ENCODE results near the gene TEKT1. TPM values are rescaled to one million over a fixed set of nuclear protein-coding genes. Genes with fewer than 3 reads are reported as not detected.
"Not testable (repeated sequence)": the region's sequence is repeated elsewhere in the genome, so short reads cannot be mapped to it uniquely, and the experiment has no call there.

TEKT1 gene
- total and polyA plus RNA-seq, 7 experiments from 2014 or later: not detected

DNA sequence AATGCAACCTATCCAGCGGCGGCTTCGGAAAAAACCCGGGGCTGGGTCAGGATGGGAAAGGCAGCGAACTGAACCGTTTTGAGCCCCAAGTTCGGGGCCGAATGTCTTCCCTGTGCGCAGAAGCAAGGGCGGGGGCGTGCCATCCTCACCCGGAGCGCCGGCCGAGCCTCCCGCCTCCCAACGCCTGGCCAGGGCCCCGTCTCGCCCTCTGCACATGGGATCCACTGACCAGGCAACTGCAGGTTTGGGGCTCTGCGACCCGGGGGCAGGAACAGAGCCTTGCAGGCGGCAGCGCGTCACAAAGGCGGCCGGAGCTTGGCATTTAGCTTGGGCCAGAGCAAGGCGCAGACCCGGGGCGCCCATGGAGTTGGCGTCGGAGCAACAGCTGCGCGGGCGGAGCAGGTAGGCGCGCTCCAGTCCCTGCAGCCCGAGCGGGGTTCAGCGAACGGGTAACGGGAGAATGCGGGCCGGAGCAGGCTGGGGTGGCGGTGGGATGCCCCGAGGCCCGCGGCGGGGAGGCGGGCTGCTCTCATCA is 55.6 kb downstream of the TEKT1 start, which contains the start of gene FBXO39:
Gene FBXO39, plus strand, starts transcription at position 345 of the 535 bp plus-strand sequence. CDS start 3,654 bp downstream, outside the sequence.
- POLR2A ChIA-PET: no interaction called here
- Mint-ChIP-seq H3K4me1 (peaks cover 0 to 11% (median 6%) of the 10 kb centered on the region in 7 donors), H3K27ac (peak within 1 kb of the TSS in 1 of 9 donors; percentile 63), H3K4me3 (peak within 1 kb of the TSS in 7 of 10 donors; percentile 11 to 50 (median 39)), H3K36me3 (peaks cover 45 to 90% (median 49%) of the 10 kb centered on the region in 5 donors), H3K9me3 (peaks cover 18 to 86% (median 59%) of the 10 kb centered on the region in 11 donors), H3K27me3 (peaks cover 0 to 56% (median 35%) of the 10 kb centered on the region in 5 donors)
- CTCF ChIA-PET: no interaction called here
- H3K27ac ChIP-seq (ENCODE audit: low read depth, low read length): no peak within 1 kb of the TSS
- intact Hi-C loops (cut with micrococcal nuclease): no loop called here
- no peak for DNase-seq
- H3K4me3 ChIP-seq (ENCODE audit: low read length): no peak within 1 kb of the TSS
- H3K4me1 ChIP-seq (ENCODE audit: control insufficient read depth in 2 of 2, insufficient read depth in 2 of 2, low read length in 2 of 2): no peaks in the 10 kb centered on the region
- ATAC-seq: no peak
- peaks cover 12 to 28% (median 19%) of the 10 kb centered on the region in 3 experiments for H3K36me3 ChIP-seq (ENCODE audit: control insufficient read depth in 2 of 3, insufficient read depth in 3 of 3, low read length in 3 of 3)
- H3K9me3 ChIP-seq (ENCODE audit: control insufficient read depth in 2 of 3, low read length in 3 of 3): peaks cover 0 to 42% (median 5%) of the 10 kb centered on the region in 3 experiments
- no peaks in the 10 kb centered on the region for H3K27me3 ChIP-seq (ENCODE audit: control insufficient read depth in 2 of 2, insufficient read depth in 2 of 2, low read length in 2 of 2)

GRCh38 chr17:6774906-6775305 is 56.6 kb downstream of the TEKT1 start:
- Mint-ChIP-seq H3K36me3 (peaks cover 48 to 92% (median 60%) of the 10 kb centered on the region in 5 donors), H3K9me3 (peaks cover 18 to 92% (median 56%) of the 10 kb centered on the region in 11 donors)
- H3K36me3 ChIP-seq (ENCODE audit: control insufficient read depth in 2 of 3, insufficient read depth in 3 of 3, low read length in 3 of 3): peaks cover 18 to 38% (median 28%) of the 10 kb centered on the region in 3 experiments

DNA sequence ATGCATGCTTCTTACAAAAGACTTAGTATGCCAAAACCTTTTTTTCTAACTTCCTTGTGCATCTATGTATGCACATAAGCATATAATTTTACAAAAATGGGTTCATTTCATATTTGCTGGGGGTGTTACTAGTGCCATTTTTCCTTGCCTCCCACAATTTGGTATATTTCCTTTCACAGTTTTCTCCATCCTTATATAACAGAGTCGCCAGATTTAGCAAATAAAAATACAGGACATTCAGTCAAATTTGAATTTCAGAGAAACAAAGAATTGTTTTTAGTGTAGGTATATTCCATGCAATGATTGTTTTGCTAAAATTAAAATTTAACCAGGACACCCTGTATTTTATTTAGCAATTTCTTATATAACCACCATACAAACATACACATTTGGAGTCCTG is 59.5 kb downstream of the TEKT1 start:
- Mint-ChIP-seq H3K4me3 (no peak overlapping the region), H3K27ac (no peak overlapping the region), H3K36me3 (peaks cover 55 to 91% (median 76%) of the 10 kb centered on the region in 5 donors), H3K27me3 (peaks cover 0 to 26% (median 9%) of the 10 kb centered on the region in 5 donors), H3K4me1 (peaks cover 0 to 14% (median 5%) of the 10 kb centered on the region in 7 donors), H3K9me3 (peaks cover 18 to 93% (median 66%) of the 10 kb centered on the region in 11 donors)
- intact Hi-C loops (cut with micrococcal nuclease): no loop called here
- ATAC-seq (no peak), DNase-seq (no peak)
- Histone ChIP-seq H3K9me3 (ENCODE audit: control insufficient read depth in 2 of 3, low read length in 3 of 3) (peaks cover 0 to 63% (median 13%) of the 10 kb centered on the region in 3 experiments), H3K27me3 (ENCODE audit: control insufficient read depth in 2 of 2, insufficient read depth in 2 of 2, low read length in 2 of 2) (no peaks in the 10 kb centered on the region), H3K36me3 (ENCODE audit: control insufficient read depth in 2 of 3, insufficient read depth in 3 of 3, low read length in 3 of 3) (peaks cover 38 to 67% (median 51%) of the 10 kb centered on the region in 3 experiments), H3K4me1 (ENCODE audit: control insufficient read depth in 2 of 2, insufficient read depth in 2 of 2, low read length in 2 of 2) (no peaks in the 10 kb centered on the region), H3K4me3 (ENCODE audit: low read length) (no peak overlapping the region), H3K27ac (ENCODE audit: low read depth, low read length) (no peak overlapping the region)
- CTCF ChIA-PET: no interaction called here
- POLR2A ChIA-PET: no interaction called here

More at GRCh38 chr17:6774906-6775305, 56.6 kb downstream of the TEKT1 start:
- H3K27ac ChIP-seq (ENCODE audit: low read depth, low read length); CTCF ChIA-PET; H3K27me3 ChIP-seq (ENCODE audit: control insufficient read depth in 2 of 2, insufficient read depth in 2 of 2, low read length in 2 of 2); H3K4me3 ChIP-seq (ENCODE audit: low read length); POLR2A ChIA-PET; DNase-seq; intact Hi-C loops (cut with micrococcal nuclease); ATAC-seq; H3K4me1 ChIP-seq (ENCODE audit: control insufficient read depth in 2 of 2, insufficient read depth in 2 of 2, low read length in 2 of 2): not testable (repeated sequence)
- Mint-ChIP-seq H3K4me3 (peak overlapping the region in 1 of 10 donors; percentile 46), H3K27ac (peak overlapping the region in 1 of 9 donors; percentile 1), H3K27me3 (peaks cover 0 to 55% (median 35%) of the 10 kb centered on the region in 5 donors), H3K4me1 (peaks cover 0 to 11% (median 6%) of the 10 kb centered on the region in 7 donors)
- peaks cover 0 to 45% (median 5%) of the 10 kb centered on the region in 3 experiments for H3K9me3 ChIP-seq (ENCODE audit: control insufficient read depth in 2 of 3, low read length in 3 of 3)

DNA sequence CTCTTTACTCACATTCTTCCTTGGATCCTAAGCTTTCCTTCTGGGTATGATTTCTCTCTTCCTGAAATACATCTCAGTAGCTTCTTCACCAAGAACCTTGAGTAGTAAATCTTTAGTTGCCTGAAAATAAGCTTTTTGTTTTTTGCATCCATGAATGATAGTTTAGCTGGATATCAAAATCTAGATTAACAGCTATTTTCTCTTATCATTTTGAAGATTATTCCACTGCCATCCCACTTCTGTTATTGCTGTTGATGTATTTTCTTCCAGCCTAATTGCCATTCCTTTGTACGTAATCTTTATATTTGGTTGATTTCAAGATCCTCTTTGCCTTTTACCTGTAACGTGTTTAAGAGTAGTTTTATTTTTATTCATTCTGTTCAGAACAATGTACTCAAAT is 63.1 kb downstream of the TEKT1 start:
- peaks cover 0 to 43% (median 8%) of the 10 kb centered on the region in 3 experiments for H3K9me3 ChIP-seq (ENCODE audit: control insufficient read depth in 2 of 3, low read length in 3 of 3)
- no peaks in the 10 kb centered on the region for H3K4me1 ChIP-seq (ENCODE audit: control insufficient read depth in 2 of 2, insufficient read depth in 2 of 2, low read length in 2 of 2)
- ATAC-seq (no peak), DNase-seq (no peak)
- H3K9me3 Mint-ChIP-seq: peaks cover 18 to 81% (median 63%) of the 10 kb centered on the region in 11 donors
- H3K4me3 Mint-ChIP-seq: no peak overlapping the region
- H3K27ac ChIP-seq (ENCODE audit: low read depth, low read length): no peak overlapping the region
- H3K4me3 ChIP-seq (ENCODE audit: low read length): no peak overlapping the region
- H3K36me3 Mint-ChIP-seq: peaks cover 77 to 99% (median 97%) of the 10 kb centered on the region in 5 donors
- peaks cover 0 to 4% (median 0%) of the 10 kb centered on the region in 5 donors for H3K27me3 Mint-ChIP-seq
- H3K4me1 Mint-ChIP-seq: peaks cover 0 to 26% (median 5%) of the 10 kb centered on the region in 7 donors
- H3K27me3 ChIP-seq (ENCODE audit: control insufficient read depth in 2 of 2, insufficient read depth in 2 of 2, low read length in 2 of 2): no peaks in the 10 kb centered on the region
- POLR2A ChIA-PET: no interaction called here
- intact Hi-C loops (cut with micrococcal nuclease): no loop called here
- CTCF ChIA-PET: interaction anchor here (0.8 kb wide), 1 partner anchor 11 kb away, joined by 3 read pairs; no protein-coding TSS in a partner anchor
- H3K27ac Mint-ChIP-seq: no peak overlapping the region
- H3K36me3 ChIP-seq (ENCODE audit: control insufficient read depth in 2 of 3, insufficient read depth in 3 of 3, low read length in 3 of 3): peaks cover 60 to 98% (median 63%) of the 10 kb centered on the region in 3 experiments

- H3K27me3 Mint-ChIP-seq: no peaks in the 10 kb centered on the region
- H3K4me1 Mint-ChIP-seq: peaks cover 19 to 72% (median 27%) of the 10 kb centered on the region in 7 donors
Observed at GRCh38 chr17:6761779-6762178, 69.8 kb downstream of the TEKT1 start.

GRCh38 chr17:6757747-6758146 is 73.8 kb downstream of the TEKT1 start:
- POLR2A ChIA-PET: no interaction called here
- CTCF ChIA-PET: interaction anchor here (0.5 to 0.9 kb wide), 2 partner anchors 11 to 146 kb away, joined by 3 to 4 read pairs; no protein-coding TSS in a partner anchor
- Histone ChIP-seq H3K36me3 (ENCODE audit: control insufficient read depth in 2 of 3, insufficient read depth in 3 of 3, low read length in 3 of 3) (peaks cover 7 to 46% (median 16%) of the 10 kb centered on the region in 3 experiments), H3K4me3 (ENCODE audit: low read length) (no peak overlapping the region), H3K27me3 (ENCODE audit: control insufficient read depth in 2 of 2, insufficient read depth in 2 of 2, low read length in 2 of 2) (no peaks in the 10 kb centered on the region), H3K27ac (ENCODE audit: low read depth, low read length) (peak overlapping the region; percentile 37), H3K4me1 (ENCODE audit: control insufficient read depth in 2 of 2, insufficient read depth in 2 of 2, low read length in 2 of 2) (peaks cover 29 to 34% of the 10 kb centered on the region in 2 donors), H3K9me3 (ENCODE audit: control insufficient read depth in 2 of 3, low read length in 3 of 3) (no peaks in the 10 kb centered on the region)
- peak overlapping the region; percentile 45 to 99 (median 86) for H3K4me3 Mint-ChIP-seq
- no peak for ATAC-seq
- H3K36me3 Mint-ChIP-seq: peaks cover 10 to 64% (median 46%) of the 10 kb centered on the region in 5 donors
- intact Hi-C loops (cut with micrococcal nuclease): loop anchor here (2.0 to 10.0 kb wide), 5 partner anchors 85 to 257 kb away; partner anchors contain the start of genes RNASEK (in 2 of the 2), C17orf100 (in 1 of the 2) and MED31 (in 1 of the 2)
- DNase-seq: no peak
- peak overlapping the region; percentile 34 to 100 (median 85) for H3K27ac Mint-ChIP-seq
- H3K9me3 Mint-ChIP-seq: peaks cover 0 to 2% (median 0%) of the 10 kb centered on the region in 11 donors
- H3K27me3 Mint-ChIP-seq: no peaks in the 10 kb centered on the region
- peaks cover 41 to 70% (median 51%) of the 10 kb centered on the region in 7 donors for H3K4me1 Mint-ChIP-seq

More at GRCh38 chr17:6761779-6762178, 69.8 kb downstream of the TEKT1 start:
- ATAC-seq (no peak), DNase-seq (no peak)
- ChIA-PET POLR2A (no interaction called here), CTCF (no interaction called here)
- H3K4me3 Mint-ChIP-seq: no peak overlapping the region
- Histone ChIP-seq H3K27me3 (ENCODE audit: control insufficient read depth in 2 of 2, insufficient read depth in 2 of 2, low read length in 2 of 2) (no peaks in the 10 kb centered on the region), H3K36me3 (ENCODE audit: control insufficient read depth in 2 of 3, insufficient read depth in 3 of 3, low read length in 3 of 3) (peaks cover 28 to 84% (median 28%) of the 10 kb centered on the region in 3 experiments), H3K4me1 (ENCODE audit: control insufficient read depth in 2 of 2, insufficient read depth in 2 of 2, low read length in 2 of 2) (peaks cover 11 to 16% of the 10 kb centered on the region in 2 donors), H3K4me3 (ENCODE audit: low read length) (no peak overlapping the region), H3K9me3 (ENCODE audit: control insufficient read depth in 2 of 3, low read length in 3 of 3) (peaks cover 0 to 5% (median 0%) of the 10 kb centered on the region in 3 experiments), H3K27ac (ENCODE audit: low read depth, low read length) (no peak overlapping the region)
- H3K27ac Mint-ChIP-seq: no peak overlapping the region
- intact Hi-C loops (cut with micrococcal nuclease): no loop called here
- H3K9me3 Mint-ChIP-seq: peaks cover 11 to 24% (median 15%) of the 10 kb centered on the region in 11 donors
- H3K36me3 Mint-ChIP-seq: peaks cover 43 to 95% (median 86%) of the 10 kb centered on the region in 5 donors

Measured in naive thymus-derived CD4-positive, alpha-beta T cell (primary cell).